Hepatocyte (in vitro differentiated cells): ENCODE measurements around the gene DCDC2. TPM values are rescaled to one million over a fixed set of nuclear protein-coding genes. Genes with fewer than 3 reads are reported as not detected.
"Not testable (repeated sequence)": the region's sequence is repeated elsewhere in the genome, so short reads cannot be mapped to it uniquely, and the experiment has no call there.

Experiments used
- DNase-seq: peaks from one replicate; pipeline ENCODE4 v3.0.0-alpha.2; 2016; ENCODE audit warnings: low spot score
- H2AFZ ChIP-seq: fragments of 200-600 bp; sonication (generic); 2 replicates; pipeline ENCODE4 v1.6.0; 2016; ENCODE audit warnings: antibody characterized with exemption, mild to moderate bottlenecking
- H3K27ac ChIP-seq: fragments of 200-600 bp; sonication (generic); 2 replicates; pipeline ENCODE4 v1.5.1; 2016; ENCODE audit warnings: mild to moderate bottlenecking
- H3K27me3 ChIP-seq: fragments of 200-600 bp; sonication (generic); 2 replicates; pipeline ENCODE4 v1.6.1; 2016
- H3K36me3 ChIP-seq: fragments of 200-600 bp; sonication (generic); replicated peaks from 2 replicates; pipeline ENCODE4 v1.5.1; 2016; ENCODE audit warnings: low read depth; ENCODE audit not compliant: insufficient read depth
- H3K4me1 ChIP-seq: fragments of 200-600 bp; sonication (generic); 2 replicates; pipeline ENCODE4 v1.5.1; 2016; ENCODE audit warnings: mild to moderate bottlenecking, moderate library complexity; ENCODE audit not compliant: insufficient read depth
- H3K4me2 ChIP-seq: fragments of 200-600 bp; sonication (generic); 2 replicates; pipeline ENCODE4 v1.6.0; 2016
- H3K4me3 ChIP-seq: fragments of 200-600 bp; sonication (generic); 2 replicates; pipeline ENCODE4 v1.5.1; 2016; ENCODE audit warnings: mild to moderate bottlenecking
- H3K79me2 ChIP-seq: fragments of 200-600 bp; sonication (generic); 2 replicates; pipeline ENCODE4 v1.6.0; 2017; ENCODE audit warnings: mild to moderate bottlenecking
- H3K9me2 ChIP-seq: fragments of 200-600 bp; sonication (generic); replicated peaks from 2 replicates; pipeline ENCODE4 v1.6.0; 2017; ENCODE audit warnings: mild to moderate bottlenecking; ENCODE audit not compliant: insufficient read depth
- H3K9me3 ChIP-seq: fragments of 200-600 bp; sonication (generic); 2 replicates; pipeline ENCODE4 v1.5.1; 2016; ENCODE audit warnings: low read depth, mild to moderate bottlenecking
- H4K20me1 ChIP-seq: fragments of 200-600 bp; sonication (generic); 2 replicates; pipeline ENCODE4 v1.6.0; 2016; ENCODE audit warnings: mild to moderate bottlenecking; ENCODE audit not compliant: insufficient read depth, poor library complexity, severe bottlenecking
- EZH2 ChIP-seq: fragments of 200-600 bp; sonication (generic); IDR thresholded peaks from 2 replicates; pipeline ENCODE4 v1.6.1; 2016; ENCODE audit warnings: antibody characterized with exemption, mild to moderate bottlenecking, borderline replicate concordance
- EZH2phosphoT487 ChIP-seq: fragments of 200-600 bp; sonication (generic); IDR thresholded peaks from one replicate; pipeline ENCODE4 v1.6.1; 2018; ENCODE audit warnings: antibody characterized with exemption, mild to moderate bottlenecking, low read depth, moderate library complexity; ENCODE audit not compliant: unreplicated experiment, severe bottlenecking
- whole genome bisulfite sequencing: methylation state at CpG from one replicate; pipeline ENCODE4 v1.1.6; 2016; ENCODE audit warnings: low lambda C conversion rate; ENCODE audit errors: missing lambda C conversion rate; 5-methylcytosine and 5-hydroxymethylcytosine counted together
- polyA plus RNA-seq: library from polyadenylated mRNA; unstranded; fragments of >200 nt; fragmentation: Nextera tagmentation; extraction: Ambion mirVana; gene quantifications from 2 replicates; pipeline ENCODE4 v1.2.1, GENCODE V29; 2016
- total RNA-seq: library from RNA; depleted of rRNA; stranded (reverse); fragments of >200 nt; gene quantifications from 2 replicates; pipeline ENCODE4 v1.2.3, GENCODE V29; 2014
- TF ChIP-seq, protein P1 (sequence below): fragments of 200-600 bp; sonication (generic); IDR thresholded peaks from 2 replicates; pipeline ENCODE4 v1.5.1; 2016; ENCODE audit warnings: antibody characterized with exemption, mild to moderate bottlenecking; ENCODE audit not compliant: poor library complexity

DCDC2 gene
- total and polyA plus RNA-seq, 2 experiments from 2014 or later = 2.7 to 4.7 TPM

DNA sequence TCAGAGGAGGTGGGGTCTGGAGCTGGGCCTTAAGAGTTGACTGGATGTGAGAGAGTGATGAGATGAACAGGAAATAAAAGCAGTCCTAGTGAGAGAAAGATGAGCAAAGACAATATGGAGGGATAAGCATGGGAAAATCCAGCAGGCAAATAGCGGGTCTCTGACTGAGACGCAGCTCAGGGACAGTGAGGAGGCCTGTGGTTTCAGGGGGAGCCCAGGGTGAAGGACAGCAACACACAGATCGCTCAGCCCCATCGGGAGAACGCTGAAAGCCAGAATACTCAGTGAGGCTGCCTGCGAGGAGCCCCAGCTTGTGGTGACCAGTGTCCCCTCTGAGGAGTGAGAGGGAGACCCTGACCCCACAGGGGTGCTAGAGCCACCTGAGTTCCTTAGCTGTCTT lies 16.8 kb upstream of the DCDC2 start:
- no peak overlapping the region for H3K4me2 ChIP-seq
- H2AFZ ChIP-seq = no peak overlapping the region
- no peaks in the 10 kb centered on the region for H3K79me2 ChIP-seq
- no peaks in the 10 kb centered on the region for H3K4me1 ChIP-seq
- no peak for DNase-seq
- 97% methylated on average over 6 of the region's 6 CpGs for WGBS
- H3K9me2 ChIP-seq = no peaks in the 10 kb centered on the region
- H4K20me1 ChIP-seq = no peaks in the 10 kb centered on the region
- TF ChIP-seq EZH2phosphoT487 (no peak), EZH2 (no peak)
- TF ChIP-seq, protein P1, sequence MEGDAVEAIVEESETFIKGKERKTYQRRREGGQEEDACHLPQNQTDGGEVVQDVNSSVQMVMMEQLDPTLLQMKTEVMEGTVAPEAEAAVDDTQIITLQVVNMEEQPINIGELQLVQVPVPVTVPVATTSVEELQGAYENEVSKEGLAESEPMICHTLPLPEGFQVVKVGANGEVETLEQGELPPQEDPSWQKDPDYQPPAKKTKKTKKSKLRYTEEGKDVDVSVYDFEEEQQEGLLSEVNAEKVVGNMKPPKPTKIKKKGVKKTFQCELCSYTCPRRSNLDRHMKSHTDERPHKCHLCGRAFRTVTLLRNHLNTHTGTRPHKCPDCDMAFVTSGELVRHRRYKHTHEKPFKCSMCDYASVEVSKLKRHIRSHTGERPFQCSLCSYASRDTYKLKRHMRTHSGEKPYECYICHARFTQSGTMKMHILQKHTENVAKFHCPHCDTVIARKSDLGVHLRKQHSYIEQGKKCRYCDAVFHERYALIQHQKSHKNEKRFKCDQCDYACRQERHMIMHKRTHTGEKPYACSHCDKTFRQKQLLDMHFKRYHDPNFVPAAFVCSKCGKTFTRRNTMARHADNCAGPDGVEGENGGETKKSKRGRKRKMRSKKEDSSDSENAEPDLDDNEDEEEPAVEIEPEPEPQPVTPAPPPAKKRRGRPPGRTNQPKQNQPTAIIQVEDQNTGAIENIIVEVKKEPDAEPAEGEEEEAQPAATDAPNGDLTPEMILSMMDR = no peak
- H3K27ac ChIP-seq = no peak overlapping the region
- H3K36me3 ChIP-seq = no peaks in the 10 kb centered on the region
- H3K4me3 ChIP-seq = no peak overlapping the region
- no peaks in the 10 kb centered on the region for H3K27me3 ChIP-seq
- H3K9me3 ChIP-seq = no peaks in the 10 kb centered on the region

DNA sequence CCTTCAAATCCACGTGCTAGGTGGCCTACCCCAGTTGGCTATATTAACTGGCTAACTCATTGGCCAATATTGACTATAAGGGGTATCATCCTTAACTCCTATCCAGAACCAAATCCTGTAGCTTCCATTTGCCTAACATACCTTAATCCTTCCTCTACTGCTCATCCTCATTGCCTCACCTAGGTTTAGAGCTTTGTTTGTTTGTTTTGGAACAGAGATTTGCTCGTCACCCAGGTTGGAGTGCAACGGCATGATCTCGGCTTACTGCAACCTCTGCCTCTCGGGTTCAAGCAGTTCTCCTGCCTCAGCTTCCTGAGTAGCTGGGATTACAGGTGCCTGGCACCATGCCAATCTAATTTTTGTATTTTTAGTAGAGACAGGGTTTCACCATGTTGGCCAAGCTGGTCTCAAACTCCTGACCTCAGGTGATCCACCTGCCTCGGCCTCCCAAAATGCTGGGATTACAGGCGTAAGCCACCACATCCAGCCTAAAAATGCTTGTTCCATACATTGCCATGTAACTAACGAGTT lies 7.3 kb upstream of the DCDC2 start:
- H3K4me3 ChIP-seq, H4K20me1 ChIP-seq, H3K27ac ChIP-seq, H3K27me3 ChIP-seq, H3K36me3 ChIP-seq, DNase-seq, H3K9me3 ChIP-seq, H3K4me2 ChIP-seq, H3K4me1 ChIP-seq, H3K79me2 ChIP-seq, H3K9me2 ChIP-seq, H2AFZ ChIP-seq: not testable (repeated sequence)
- 86% methylated on average over 8 of the region's 8 CpGs for WGBS

DNA sequence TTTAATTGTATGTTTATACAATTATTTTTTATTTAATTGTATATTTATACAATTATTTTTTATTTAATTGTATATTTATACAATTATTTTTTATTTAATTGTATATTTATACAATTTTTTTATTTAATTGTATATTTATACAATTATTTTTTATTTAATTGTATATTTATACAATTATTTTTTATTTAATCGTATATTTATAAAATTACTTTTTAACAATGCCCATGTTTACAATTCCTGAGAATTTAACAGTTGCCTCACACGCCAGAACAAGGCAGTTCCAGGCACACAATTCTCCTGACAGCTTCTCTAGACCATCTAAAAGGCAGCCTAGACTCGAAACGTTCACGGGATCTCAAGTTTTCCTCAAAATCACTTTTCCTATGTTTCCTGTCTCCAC lies 4.5 kb upstream of the DCDC2 start:
- not testable (repeated sequence) for H3K36me3 ChIP-seq, H3K27ac ChIP-seq, H4K20me1 ChIP-seq, H3K79me2 ChIP-seq, DNase-seq, H3K9me3 ChIP-seq, H3K9me2 ChIP-seq, H3K27me3 ChIP-seq, H3K4me3 ChIP-seq, H3K4me1 ChIP-seq, H2AFZ ChIP-seq
- H3K4me2 ChIP-seq = peak overlapping the region; percentile 31
- WGBS = 63% methylated on average over 5 of the region's 5 CpGs

DNA sequence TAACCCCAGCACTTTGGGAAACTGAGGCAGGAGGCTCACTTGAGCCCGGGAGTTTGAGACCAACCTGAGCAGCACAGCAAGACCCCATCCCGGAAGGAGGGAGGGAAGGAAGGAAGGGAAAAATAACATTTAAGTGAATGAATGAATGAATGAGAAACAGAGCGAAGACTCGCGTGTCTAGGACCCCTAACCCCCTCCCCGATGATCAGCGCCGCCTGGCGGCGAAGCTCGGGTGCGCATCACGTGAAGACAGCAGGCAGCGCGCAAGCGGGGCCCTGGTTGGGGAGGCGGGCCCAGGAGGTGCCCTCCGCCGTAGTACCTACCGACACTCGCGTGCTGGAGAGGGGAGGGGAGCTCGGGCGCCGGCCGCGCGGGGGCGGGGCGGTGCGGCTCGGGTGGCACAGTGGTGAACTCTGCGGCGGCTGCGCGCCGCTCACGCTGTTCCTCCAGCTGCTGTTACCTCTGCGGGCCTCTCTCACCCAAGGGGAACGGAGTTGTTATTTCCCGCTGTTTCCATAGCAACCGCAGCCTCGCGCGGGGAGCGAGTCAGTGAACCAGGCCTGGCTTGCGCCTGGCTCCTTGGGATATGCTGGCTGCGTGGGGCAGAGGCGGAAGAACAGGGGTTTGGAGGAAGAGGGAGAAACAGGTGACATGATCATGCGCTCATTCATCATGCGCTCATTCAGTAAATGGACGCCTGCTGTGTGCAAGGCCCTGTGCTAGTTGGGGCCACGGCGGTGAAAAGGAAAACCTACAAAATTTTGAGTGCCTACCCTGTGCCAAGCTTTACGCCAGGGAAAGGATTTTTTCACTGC lies 2.0 kb upstream of the DCDC2 start:
- TF ChIP-seq EZH2 = no peak
- TF ChIP-seq, protein P1 = peak; percentile 96
- no peak for TF ChIP-seq EZH2phosphoT487
- H3K27ac ChIP-seq = peak overlapping the region; percentile 58
- no peaks in the 10 kb centered on the region for H3K79me2 ChIP-seq
- H3K9me3 ChIP-seq = no peaks in the 10 kb centered on the region
- H3K4me2 ChIP-seq = peak overlapping the region; percentile 85
- H3K4me3 ChIP-seq = peak overlapping the region; percentile 50
- WGBS = 16% methylated on average over 39 of the region's 55 CpGs
- H3K36me3 ChIP-seq = no peaks in the 10 kb centered on the region
- no peaks in the 10 kb centered on the region for H3K27me3 ChIP-seq
- H3K4me1 ChIP-seq = no peaks in the 10 kb centered on the region
- no peaks in the 10 kb centered on the region for H4K20me1 ChIP-seq
- no peaks in the 10 kb centered on the region for H3K9me2 ChIP-seq
- peak overlapping the region; percentile 79 for H2AFZ ChIP-seq
- DNase-seq = peak; percentile 93
